IPS DF 4.7 (cell line): ENCODE measurements around the gene BPIFB6.
"Not testable (repeated sequence)": the region's sequence is repeated elsewhere in the genome, so short reads cannot be mapped to it uniquely, and the experiment has no call there.

Experiments
- DNase-seq: peaks from one replicate; pipeline ENCODE4 v3.0.0-alpha.2; 2013; ENCODE audit warnings: low spot score; ENCODE audit errors: extremely low read depth

The BPIFB6 gene

DNA sequence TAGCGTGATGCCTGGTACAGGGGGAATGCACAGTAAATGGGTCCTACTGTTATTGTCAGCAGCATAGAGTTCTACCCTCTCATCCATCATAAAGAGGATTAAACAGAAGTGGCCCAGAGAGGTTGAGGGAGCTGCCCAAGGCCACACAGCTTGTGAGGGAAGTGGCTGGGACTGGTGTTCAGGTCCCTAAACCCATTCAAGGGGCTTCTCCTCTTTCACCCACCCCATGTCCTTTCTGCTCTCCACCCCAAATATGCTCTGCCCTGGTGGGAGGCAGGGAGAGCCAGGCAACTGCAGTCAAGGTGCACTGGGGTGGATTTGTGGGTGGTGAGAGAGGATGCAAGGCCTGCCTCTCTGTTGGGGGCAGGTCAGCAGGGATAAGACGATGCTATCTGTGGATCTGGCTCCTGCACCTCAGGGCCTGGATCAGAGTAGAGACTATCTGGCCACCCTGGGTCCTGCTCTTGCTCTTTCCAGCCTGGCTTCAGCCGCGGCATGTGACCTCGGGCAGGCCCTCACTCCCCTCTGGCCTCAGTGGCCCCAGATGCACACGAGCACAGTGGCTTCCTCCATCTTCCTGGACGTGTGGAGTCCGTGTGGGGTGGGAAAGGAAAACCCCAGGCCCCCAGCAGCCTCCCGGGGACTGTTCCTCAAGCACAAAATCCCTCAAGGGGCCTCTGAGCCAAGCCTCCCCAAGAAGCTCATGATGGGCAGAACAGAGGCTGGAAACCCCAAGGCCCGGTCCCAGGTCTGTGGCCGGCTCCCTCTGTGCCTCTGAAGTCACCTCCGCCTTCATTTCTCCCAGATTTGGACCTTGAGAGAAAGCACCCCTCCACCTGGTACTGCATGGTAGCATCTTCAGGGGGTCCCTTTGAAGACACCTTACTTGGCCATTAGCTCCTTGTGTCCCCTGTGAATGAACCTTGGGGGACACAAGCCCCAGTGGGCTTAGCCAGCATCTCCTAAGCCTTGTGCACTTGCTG lies 3.4 kb upstream of the BPIFB6 start:
- DNase-seq: no peak

DNA sequence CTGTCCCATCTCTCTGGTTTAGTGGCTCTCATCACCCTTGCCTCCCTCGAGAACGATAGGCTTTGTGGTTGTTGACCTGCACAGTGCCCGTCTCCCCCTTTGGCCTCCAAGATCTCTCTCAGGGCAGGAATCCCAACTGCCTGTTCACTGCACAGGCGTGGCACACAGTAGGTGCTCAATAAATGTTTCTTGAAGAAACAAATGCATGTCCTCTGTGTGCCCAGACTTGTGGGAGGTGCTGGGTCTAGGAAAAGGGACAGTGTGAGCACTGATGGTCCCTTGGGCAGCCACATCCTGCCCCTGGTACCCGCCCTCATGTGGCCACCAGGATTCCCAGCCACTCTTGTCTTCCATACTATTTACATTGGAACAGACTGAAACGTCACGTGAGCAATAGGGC lies 2.6 kb upstream of the BPIFB6 start:
- DNase-seq: no peak

DNA sequence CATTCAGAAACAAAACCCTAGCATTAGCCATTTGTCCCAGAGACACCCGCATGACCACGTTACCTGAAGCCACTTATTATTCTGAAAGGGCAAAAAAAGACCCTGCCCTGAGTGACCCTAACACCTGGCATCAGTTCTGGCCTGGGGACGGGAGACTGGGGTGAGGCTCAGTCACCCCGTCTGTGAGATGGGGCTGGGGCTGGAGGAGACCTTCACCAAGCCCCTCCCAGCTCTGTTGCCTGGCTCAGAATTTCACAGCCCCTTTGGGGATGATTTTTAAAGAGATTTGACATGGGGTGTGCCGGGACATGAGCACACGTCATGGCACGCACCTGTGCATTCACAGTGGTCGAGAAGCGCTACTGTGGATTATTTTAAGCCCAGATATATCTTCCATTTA lies 1.4 kb upstream of the BPIFB6 start:
- no peak for DNase-seq

DNA sequence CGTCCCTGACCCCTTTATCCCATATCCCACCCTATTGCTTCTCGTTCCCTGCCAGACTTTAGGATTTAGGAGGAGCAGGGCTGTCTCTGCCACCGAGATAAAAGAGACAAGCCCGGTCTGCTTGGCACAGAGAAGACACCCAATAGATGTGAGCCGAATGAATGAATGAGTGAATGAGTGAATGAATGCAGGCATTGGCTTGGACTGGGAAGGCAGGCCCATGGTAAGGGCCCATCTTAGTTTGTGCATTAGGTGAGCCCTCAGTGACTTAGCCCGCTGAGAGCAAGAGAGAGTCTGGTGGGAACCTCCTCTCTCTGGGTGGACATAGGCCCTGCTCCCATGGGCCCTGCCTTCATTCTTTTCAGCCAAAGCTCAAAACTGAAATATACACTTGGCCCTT lies 879 bp upstream of the BPIFB6 start:
- DNase-seq: no peak

DNA sequence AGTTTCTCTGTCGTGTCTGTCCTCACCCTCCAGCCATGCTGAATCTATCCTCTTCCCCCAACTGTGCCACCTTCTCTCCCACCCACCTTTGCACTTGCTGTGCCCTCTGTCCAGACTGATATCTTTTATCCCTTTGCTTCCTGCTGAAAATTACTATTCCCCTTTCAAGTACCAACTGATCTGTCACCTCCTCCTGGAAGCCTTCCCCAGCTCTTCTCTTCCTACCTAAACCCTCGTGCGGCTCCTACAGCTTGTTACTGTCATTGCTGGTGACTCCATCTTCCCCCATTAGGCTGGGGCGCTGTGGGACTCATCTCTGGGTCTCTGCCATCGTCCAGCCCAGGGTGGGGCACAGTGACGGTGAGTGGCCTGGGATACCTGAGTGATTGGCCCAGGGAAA lies 1.1 kb downstream of the BPIFB6 start:
- no peak for DNase-seq

DNA sequence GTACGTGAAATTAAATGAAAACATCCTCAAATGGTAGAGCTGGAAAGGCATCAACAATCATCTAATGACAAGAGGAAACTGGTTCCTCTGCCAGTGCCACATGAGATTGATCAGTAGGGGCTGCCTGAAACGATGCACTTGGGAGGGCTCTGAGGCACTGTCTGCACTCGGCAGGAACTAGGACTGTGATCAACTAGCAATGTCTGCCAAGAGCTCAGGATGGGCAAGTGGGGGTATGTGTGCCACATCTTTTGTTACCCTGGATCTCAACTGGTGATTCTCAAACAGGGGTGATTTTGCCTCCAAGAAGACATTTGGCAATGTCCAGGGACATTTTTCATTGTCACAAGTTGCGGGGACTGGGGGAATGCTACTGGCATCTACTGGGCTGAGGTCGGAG lies 1.9 kb downstream of the BPIFB6 start:
- no peak for DNase-seq

DNA sequence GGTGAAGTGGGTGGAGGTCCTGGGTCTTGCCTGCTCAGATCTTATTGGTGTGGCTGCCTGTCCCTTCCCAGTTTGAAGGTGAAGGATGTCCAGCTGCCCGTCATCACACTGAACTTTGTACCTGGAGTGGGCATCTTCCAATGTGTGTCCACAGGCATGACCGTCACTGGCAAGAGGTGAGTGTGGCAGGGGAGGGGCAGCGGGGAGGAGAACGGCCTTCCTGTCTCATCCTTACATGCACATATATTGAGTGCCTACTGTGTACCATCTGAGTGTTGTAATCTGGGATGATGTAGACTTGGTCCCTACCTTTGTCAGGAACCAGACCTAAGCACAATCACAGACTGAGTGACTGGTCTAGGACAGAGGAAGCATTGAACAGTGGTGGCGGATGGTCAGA lies 2.7 kb downstream of the BPIFB6 start:
- no peak for DNase-seq

DNA sequence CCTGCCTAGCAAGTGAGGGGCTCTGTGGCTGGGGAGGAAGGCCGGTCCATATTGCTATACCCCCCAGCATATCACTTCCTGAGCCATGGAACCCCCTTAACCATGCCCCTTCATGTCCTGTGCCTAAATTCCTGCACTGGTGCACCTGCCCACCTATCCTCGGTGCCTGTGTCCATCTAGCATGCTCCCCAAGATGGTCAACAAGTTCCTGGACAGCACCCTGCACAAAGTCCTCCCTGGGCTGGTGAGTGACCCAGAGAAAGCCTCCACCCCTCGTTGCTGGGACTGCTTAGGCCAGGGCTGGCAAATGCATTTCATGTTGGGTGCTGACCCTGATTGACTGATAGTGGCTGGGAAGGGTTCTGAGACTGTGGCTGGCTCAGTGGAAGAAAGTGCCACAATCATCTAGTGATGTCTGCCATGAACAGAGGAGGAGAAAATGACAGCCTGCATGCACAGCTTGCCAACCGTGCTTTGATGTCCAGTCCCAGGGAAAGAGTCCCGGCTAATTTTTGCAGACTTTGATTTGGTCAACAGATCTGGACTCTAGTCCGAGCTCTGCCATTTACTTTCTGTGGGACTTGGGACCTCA lies 3.5 kb downstream of the BPIFB6 start:
- no peak for DNase-seq

DNA sequence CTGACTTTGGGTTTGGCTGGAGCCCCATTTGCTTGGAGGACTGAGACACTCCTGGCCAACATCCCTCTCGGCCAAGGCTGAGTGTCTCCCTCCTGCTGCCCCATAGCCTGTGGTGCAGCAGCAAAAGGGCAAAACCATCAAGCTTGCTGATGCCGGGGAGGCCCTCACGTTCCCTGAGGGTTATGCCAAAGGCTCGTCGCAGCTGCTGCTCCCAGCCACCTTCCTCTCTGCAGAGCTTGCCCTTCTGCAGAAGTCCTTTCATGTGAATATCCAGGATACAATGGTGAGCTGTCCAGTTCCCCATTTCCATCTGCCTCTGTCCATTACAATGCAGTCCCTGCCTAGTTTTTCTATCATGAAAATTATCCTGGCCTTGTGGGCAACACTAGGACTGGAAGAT lies 6.0 kb downstream of the BPIFB6 start:
- no peak for DNase-seq

DNA sequence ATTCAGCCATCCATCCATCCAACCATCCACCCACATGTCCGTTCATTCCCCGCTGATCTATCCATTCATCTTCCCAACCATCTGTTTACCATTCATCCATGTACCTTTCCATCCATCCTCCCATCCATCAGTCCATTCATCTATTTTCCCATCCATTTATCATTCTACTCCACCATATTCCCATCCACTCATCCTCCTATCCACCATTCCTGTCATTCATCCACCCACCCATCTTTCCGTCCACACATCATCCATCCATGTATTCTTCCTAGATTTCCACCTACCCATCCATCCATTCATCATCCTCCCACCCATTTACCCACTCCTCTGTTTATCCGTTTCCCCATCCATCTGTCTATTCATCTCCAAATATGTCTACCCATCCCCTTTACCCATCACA lies 6.8 kb downstream of the BPIFB6 start:
- DNase-seq: no peak

DNA sequence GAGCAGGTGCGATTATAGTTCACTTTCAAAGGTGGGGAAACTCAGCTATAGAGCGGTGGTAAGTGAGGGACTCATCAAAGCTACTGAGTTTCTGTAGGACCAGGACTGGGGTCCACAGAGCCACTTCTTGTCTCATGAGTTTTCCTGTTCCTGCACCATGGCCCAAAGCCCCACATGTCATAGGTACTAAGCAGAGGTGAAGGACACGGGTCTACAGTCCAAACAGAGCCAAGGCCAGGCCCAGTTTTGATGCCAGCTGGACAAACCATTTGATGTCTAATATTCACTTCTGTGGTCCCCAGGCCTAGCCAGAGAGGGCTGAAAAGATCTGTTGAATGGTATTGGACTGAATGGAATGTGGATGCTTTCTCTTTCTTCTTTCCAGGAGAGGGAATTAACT lies 11.0 kb downstream of the BPIFB6 start:
- no peak for DNase-seq

DNA sequence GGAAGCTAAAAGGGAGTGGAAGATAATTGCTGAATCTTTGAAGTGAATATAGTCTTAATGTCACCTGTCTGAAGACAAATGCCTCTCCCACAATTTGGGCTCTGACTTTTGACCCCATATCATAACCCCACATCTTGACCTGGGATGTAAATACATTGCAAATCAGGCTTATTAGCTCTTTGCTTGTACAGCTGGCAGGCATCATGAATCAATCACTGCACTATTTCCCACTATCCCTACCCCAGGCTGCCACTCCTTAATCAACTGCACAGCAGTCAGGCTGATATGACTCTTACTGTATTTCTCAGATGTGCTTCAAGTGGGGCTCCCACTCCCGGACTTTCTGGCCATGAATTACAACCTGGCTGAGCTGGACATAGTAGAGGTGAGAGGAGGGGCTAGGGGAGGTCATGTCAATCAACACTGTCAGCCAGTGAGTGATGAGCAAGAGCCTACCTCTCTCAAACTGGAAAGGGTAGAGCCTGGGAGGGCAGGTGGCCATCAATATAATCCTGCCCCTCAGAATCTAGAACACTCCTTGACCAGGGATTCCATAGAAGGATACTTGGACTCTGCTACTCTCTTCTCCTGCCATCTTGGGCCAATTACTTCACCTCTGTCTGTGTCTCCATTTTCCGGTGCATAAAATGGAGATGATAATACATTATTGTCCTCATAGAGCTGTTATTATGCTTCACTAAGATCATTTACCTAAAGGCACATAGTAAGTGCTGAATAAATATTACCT lies 11.7 kb downstream of the BPIFB6 start:
- no peak for DNase-seq

DNA sequence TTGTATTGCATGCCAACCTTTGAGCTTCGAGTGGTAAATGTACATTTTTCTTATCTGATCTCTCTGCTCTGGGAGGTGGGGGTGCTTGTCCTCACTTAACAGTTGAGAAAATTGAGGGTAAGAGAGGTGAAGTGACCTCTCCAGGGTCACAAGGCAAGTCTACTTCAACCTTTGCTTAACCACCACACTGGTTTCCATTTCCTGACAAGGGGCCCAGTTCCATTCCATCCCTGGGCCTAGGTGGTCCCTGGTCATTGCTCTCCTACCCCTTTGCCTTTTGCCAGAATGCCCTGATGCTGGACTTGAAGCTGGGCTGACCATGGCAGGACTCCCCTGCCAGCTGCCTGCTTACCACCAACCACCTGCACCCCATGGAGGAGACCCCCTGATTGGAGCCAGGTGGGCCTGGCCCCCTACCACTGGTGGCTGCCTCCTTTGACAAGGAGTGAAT lies 12.3 kb downstream of the BPIFB6 start:
- DNase-seq: no peak

DNA sequence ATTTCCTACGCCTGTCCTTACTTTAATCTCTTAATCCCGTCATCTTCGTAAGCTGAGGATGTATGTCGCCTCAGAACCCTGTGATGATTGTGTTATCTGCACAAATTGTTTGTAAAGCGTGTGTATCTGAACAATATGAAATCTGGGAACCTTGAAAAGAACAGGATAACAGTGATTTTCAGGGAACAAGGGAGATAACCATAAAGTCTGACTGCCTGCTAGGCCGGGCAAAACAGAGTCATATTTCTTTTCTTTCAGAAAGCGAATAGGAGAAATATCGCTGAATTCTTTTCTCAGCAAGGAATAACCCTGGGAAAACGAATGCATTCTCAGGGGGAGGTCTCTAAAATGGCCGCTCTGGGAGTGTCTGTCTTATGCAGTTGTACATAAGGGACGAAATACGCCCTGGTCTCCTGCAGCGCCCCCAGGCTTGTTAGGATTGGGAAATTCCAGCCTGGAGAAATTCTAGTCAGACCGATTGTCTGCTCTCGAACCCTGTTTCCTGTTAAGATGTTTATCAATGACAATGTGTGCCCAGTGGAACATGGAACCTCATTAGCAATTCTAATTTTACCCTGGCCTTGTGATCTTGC lies 13.8 kb downstream of the BPIFB6 start:
- not testable (repeated sequence) for DNase-seq

DNA sequence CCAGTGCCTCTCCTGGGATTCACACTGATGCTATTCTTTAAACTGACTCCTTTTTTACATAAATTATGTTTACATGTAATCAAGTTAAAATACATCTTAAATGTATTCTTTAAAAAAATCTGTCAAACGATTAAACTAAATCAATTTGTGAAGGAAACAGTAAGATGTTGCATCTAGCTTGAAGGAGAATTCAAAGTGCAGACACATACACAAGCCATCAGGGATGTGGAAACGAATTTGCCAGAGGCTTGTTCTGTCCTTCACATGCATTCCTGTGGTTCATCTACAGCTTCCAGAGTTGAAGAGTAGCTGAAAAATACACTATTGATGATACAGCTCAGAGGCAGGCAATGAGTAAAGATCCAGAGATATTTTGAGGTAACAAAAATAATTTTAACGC lies 15.0 kb downstream of the BPIFB6 start:
- DNase-seq: no peak

DNA sequence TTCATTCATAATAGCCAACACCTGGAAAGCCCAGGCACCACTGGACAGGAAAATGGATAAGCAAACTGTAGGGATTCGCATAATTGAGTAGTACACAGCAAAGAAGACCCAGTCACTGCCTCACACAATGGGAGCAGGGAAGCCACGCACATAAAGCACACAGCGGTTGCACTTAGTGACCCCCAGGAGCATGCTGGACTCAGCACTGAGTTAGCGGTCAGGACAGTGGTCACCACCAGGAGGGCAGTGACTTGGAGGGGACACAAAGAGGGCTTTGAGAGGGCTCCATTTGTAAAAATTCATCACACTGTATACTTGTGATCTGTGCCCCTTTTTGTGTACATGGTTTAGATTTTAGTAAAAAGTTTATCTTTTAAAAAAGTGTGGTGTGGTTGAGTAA lies 19.9 kb downstream of the BPIFB6 start:
- DNase-seq: no peak

DNA sequence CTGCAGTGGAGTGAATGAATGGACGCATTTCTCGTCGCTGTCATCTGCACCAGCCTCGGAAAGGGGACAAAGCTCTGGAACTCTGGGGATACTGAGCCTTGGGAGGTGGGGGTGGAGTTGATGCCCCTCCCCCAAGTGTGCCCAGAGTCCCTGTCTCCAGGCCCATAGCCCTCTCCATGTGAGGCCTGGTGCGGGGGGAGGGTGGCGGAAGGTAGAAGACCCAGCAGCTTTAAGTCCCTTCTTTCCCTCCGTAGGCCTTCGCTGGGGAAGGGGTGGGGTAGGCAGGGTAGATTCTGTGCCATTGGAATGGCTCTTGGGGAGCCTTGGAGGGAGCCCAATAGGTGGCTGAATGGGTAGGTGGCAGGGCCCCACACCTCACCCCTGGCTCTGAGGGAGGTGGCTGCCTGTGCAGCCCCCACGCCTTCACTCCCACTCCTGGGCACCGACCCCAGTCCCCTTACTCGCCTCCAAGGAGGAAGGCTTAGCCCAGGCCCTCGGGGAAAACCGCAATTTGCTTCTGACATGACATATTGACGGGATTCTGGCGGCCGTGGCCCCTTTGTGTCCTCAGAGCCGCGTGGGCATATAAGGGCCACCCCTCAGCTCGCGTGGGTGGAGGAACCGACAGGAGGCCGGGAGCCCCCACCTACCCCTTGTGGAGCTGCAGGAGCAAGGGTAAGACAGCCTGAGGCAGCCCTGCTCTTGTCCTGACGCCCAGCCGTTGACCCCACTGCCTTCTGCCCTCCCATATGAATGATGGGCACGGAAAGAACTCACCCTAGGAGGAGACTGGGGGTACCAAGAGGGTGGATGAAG lies 22.1 kb downstream of the BPIFB6 start, which contains the start of gene BPIFB3:
BPIFB3 (plus strand) TSS at position 613 of the 816 bp plus-strand sequence. CDS start 1,533 bp downstream, outside the sequence.
- no peak for DNase-seq

DNA sequence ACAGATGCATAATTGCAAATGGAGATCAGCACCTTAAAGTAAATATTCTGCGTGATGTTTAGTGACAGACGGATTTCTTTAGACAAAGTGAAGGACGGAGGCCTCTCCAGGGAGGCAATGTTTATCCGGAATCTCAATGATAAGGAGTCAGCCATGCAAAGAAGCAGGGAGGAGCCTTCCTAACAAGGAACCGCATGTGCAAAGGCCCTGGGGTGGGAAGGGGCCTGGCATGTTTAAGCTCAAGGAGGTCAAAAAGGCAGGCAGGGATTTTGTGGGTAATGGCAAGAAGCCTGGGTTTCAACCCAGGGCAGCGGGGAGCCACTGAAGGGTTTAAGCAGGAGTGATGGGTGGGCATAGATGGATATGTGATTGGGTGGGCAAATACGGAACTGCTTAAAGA lies 22.9 kb downstream of the BPIFB6 start:
- DNase-seq: no peak

DNA sequence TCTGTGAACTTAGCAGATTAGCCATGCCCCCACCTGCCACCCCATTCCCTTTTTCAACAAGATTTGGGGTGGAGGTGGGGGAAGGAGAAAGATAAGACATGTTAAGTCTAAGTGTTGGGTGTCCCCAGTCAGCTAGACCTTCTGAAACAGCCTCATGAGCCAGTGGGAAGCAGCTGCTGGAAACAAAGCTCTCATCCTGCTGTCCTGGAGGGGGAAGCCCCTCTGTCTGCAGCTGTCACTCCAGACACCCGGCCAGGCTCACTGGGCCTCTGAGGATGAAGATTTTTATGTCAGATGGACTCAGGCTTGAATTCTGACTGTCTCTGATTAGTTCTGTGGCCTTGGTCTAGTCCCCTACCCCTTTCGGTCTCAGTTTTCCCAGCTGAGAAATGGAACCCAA lies 23.3 kb downstream of the BPIFB6 start:
- no peak for DNase-seq

DNA sequence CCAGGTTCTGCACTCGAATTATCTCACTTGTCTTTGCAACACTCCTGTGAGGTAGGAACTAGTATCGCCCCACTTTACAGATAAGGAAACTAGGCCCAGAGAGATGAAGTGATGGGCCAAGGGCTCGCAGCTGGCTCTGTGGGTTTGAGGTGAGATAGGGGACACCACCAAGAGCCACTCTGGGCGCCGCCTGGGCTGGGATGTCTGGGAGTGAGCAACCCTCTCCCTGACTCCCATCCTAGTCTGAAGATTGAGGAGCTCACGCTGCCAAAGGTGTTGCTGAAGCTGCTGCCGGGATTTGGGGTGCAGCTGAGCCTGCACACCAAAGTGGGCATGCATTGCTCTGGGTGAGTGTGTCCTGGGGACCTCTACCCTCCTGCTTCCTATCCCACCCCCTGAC lies 27.7 kb downstream of the BPIFB6 start:
- DNase-seq: no peak
